Left renal pelvis (tissue), 4 donors: ENCODE results near the gene HDHD3. TPM values are rescaled to one million over a fixed set of nuclear protein-coding genes. Genes with fewer than 3 reads are reported as not detected.
"Not testable (repeated sequence)": the region's sequence is repeated elsewhere in the genome, so short reads cannot be mapped to it uniquely, and the experiment has no call there.

Source experiments
- DNase-seq, 4 donors: peaks; one replicate each; pipeline ENCODE4 v3.0.0-alpha.2; 2013; ENCODE audit warnings: low read depth in 4 of 4, low spot score in 3 of 4
- polyA plus RNA-seq, 4 donors: library from polyadenylated mRNA; unstranded; fragments of 120-200 nt; gene quantifications; one replicate each; pipeline ENCODE4 v1.2.1, GENCODE V29; 2013; ENCODE audit not compliant: insufficient read length in 4 of 4

HDHD3 gene
- polyA plus RNA-seq, 4 donors = 8.4 to 50.7 (median 28.4) TPM

DNA sequence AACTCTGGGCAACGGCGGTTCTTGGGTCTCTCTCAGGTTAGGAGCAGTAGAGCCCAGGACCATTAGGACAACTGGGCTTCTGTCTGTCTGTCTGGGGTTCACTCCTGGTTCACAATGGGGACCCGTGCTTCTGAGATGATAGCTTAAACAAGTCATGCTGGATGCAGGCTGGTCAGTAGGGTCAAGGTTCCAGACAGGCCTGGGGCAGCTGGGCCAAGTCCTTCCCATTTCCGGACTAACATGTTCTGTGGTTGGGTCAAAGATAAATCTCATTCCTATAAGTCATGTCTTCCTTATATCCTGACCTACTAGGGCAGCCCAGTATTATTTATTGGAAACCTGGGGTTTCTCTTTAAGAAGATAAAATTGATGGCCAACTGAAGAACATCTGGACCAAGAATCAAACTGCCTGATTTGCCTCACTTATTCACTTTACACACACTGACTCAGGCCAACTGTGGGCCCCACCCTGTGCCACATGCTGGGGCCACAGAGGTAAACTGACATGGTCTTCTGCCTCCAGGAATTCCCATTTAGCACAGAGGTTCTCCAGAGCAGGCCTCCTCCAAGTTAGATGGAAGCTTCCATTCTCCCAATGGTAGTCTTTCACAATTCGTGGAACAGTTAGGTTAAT lies 8.3 kb downstream of the HDHD3 start:
- no peak for DNase-seq

DNA sequence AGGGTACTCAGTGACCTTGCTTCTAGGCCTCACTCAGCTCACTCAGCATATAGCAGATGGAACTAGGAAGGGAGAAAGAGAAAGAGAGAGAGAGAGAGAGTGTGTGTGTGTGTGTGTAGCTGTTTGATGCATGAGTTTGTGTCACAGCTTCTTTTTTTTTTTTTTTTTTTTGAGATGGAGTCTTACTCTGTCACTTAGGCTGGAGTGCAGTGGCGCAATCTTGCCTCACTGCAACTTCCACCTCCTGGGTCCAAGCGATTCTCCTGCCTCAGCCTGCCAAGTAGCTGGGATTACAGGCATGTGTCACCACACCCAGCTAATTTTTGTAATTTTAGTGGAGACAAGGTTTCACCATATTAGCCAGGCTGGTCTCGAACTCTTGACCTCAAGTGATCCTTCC lies 11.1 kb downstream of the HDHD3 start:
- DNase-seq = not testable (repeated sequence)

DNA sequence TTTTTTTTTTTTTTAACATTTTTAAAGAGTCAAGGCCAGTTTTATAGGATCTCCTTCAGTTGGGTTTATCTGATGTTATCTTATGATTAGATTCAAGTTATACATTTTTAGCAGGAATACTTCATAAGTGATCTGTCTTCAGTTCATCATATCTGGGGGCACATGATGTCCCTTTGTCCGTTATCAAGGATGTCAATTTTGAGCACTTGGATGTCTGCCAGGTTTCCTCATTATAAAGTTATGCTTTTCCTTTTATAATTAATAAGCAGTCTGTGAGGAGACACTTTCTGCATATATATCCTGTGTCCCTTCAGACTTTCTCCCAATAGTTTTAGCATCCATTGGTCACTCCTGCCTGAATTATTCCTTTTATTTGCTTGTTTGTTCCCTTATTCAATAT lies 11.8 kb downstream of the HDHD3 start:
- DNase-seq = no peak

DNA sequence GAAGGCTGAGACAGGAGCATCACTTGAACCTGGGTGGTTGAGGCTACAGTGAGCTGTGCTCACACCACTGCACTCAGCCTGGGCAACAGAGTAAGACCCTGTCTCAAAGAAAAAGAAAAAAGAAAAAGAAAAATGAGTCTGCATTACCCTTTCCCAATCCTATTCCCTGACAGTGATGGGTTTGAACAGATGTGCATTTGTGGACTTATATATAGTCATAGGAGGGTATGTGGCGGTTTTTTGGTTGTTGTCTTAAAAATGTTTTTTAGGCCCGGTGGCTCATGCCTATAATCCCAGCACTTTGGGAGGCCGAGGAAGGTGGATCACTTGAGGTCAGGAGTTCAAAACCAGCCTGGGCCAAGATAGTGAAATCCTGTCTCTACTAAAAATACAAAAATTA lies 13.4 kb downstream of the HDHD3 start:
- DNase-seq = no peak

DNA sequence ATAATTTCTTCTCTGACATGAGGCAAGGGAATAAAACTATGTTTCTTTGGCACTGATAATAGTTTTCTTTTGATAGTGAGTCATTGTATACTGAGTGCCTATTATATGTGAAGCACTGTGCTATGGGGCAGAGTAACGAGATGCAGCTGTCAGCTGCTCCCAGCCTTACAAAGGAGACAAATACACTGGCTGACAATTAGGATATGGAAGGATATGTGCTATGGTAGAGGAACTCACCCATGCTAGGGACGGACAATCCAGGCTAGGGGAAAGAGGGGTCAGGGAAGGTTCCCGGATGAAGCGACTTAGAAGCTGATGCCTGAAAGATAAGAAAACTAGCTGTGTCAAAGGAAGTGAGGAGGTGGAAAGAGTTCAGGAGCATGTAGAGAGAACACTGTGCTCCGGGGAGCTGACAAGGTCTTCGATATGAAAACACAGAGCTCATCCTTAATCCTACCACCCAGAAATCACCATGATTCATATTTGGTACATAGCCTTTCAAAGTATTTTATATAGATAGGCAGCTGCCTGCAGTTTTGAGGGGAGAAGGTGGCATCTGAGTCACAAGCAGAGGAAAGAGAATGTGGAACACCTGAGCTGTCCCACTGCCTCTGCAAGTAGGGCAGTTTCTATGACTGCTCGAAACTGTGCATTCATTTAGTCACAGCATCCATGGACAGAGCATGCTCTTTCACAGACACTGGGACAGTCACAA lies 15.3 kb downstream of the HDHD3 start:
- no peak for DNase-seq

DNA sequence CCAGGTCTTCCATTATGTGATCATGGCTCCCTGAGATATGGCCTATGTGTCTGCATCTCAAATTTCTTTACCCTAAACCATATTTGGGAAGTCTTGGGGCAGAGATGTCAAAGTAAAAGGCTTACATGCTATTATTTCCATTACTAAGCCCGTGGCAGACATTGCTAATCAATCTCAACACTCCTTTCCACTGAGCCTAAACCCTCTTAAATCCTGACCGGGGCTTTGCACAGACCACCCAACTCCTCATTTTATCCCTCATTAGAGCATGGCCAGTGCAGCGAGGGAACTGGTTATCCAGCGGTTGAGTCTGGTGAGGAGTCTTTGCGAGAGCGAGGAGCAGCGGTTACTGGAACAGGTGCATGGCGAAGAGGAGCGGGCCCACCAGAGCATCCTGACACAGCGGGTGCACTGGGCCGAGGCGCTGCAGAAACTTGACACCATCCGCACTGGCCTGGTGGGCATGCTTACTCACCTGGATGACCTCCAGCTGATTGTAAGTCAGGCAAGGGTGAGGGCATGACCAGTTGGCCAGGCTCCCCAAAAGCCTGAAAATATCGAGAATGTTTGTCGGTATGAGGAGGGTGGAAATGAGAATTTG lies 16.4 kb downstream of the HDHD3 start:
- no peak for DNase-seq

DNA sequence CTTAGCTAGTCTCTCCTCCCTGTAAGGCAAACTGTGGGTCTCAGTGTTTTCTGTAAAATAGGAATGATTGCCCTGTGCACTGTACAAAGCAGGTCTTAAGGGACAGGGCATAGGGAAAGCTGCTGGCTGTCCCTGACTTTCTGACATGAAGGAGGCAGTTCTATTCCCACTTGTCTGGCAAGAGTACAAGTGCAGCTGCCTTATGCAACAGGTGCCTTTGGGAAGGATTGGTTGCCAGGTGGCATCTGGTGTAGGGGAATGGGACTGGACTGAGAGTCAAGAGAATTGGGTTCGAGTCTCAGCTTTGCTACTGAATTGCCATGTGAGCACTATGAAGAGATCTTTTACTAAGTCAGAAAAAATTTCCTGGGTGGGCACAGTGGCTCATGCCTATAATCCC lies 17.4 kb downstream of the HDHD3 start:
- DNase-seq = no peak

DNA sequence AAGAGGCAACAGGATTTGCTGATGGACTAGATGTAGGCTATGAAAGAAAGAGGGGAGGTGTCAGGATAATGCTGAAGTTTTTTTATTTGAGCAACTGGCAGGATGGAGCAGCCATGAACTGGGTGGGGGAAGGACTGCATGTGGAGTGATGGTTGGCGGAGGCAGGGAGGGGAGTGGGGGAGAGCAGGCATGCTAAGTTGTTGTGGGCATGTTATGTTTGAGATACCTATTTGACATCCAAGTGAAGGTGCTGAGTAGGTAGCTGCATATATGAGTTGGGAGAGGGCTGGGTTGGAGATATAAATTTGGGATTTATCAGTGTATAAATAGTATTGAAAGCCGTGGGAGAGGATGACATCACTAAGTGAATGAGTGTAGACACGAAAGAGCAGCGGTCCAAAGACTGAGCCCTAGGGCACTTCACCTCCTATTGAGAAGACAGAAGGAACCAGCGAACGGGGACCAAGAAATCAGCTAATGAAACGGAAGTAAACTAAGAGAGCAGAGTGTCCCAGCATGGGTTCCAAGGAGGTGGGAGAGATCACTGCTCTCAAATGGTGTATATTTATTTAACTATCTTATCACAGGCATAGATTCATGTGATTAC lies 20.0 kb downstream of the HDHD3 start:
- no peak for DNase-seq

DNA sequence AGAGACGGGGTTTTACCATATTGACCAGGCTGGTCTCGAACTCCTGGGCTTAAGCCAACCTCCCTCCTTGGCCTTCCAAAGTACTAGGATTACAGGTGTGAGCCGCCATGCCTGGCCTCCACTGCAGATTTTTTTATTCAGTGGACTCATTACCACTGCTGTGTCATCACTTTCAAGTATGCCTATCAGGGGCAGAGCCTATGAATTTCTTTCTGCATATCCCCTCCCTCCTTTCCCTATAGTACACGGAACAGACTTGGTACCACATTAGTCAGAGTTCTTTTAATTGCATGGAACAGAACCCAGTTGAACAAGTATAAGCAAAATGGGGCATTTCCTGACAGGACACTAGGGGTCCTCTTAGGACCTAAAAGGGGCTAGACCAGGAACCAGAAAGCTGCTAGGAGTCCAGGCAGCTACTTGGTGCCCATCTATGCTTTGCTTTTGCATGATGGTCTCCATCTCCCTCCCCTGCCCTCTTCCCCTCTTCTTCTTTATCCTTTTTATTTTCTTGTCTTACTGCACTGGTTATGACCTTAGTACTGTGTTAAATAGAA lies 21.7 kb downstream of the HDHD3 start:
- DNase-seq = no peak

DNA sequence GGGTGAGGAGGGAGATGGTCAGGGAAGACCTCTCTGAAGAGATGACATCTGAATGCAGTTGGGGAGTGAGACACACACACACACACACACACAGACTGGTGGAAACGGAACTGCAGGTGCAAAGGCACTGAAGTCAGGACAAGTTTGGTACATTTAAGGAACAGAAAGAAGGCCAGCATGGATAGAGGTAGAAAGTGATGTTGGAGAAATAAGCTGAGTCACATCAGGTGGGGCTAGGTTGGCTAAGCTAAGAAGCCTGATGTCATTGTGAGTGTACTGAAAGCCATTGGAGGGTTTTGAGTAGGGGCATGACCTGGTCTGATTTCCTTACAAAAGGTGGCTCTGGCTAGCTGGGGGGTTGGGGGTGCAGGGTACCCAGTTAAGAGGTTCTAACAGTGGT lies 24.4 kb downstream of the HDHD3 start:
- no peak for DNase-seq

DNA sequence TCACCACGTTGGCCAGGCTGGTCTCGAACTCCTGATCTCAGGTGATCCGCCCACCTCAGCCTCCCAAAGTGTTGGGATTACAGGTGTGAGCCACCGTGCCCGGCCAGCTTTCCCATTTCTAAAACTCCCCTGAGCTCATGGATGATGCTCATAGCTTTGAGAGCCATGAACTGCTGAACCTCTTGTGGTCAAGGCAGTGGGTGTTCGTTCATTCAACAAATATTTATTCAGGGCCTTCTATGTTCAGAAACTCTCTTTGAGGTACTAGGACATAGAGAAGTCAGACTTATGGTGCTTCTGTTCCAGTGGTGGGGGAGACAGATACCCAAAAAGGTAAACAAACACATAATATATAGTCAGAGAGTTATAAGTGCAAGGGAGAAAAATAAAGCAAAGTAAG lies 24.8 kb downstream of the HDHD3 start:
- DNase-seq = no peak

DNA sequence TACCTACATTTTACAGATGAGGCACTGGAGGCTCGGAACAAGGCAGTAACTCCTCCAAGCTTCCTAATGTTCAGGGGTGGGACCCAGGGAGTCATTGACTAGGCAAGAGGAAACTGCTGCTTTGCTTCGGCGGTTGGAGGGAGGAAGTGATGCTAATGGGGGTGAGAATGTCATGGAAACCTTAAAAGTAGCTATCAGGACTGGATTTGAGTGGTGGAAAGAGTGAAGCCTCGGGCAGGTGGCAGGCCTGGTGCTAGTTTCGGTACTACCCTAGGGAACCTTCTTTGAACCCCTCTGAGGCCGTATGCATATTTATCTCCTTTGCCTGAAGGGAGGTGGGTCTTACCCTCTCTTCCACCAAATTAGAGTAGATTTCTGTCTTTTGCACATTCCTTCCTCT lies 25.8 kb downstream of the HDHD3 start:
- DNase-seq = no peak

DNA sequence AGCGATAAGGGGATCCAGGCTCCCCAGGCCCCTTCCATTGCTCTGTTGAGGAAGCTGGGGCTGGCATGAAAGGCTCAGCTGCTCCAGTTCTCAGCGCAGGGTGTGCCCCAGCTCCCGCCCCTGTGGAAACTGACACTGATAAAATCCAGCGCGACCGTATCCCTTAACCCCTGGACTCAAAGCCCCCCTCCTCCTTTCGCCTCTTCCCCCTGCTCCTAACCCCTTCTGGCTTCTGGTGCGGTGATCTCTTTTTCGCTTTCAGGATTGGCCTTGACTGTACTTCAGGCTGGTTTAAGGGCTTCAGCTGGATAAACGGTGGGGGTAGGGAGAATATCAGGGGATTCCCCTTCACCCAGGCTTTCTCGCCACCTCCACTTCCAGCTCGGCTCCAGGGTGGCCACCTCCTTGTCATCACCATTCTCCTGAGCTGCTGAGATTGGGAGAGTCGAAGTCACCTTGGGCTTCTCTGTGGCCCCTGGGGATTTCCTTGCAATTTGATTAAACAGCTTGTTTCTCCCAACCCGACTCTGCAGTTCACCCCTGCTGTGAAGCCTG lies 26.6 kb downstream of the HDHD3 start:
- no peak for DNase-seq

DNA sequence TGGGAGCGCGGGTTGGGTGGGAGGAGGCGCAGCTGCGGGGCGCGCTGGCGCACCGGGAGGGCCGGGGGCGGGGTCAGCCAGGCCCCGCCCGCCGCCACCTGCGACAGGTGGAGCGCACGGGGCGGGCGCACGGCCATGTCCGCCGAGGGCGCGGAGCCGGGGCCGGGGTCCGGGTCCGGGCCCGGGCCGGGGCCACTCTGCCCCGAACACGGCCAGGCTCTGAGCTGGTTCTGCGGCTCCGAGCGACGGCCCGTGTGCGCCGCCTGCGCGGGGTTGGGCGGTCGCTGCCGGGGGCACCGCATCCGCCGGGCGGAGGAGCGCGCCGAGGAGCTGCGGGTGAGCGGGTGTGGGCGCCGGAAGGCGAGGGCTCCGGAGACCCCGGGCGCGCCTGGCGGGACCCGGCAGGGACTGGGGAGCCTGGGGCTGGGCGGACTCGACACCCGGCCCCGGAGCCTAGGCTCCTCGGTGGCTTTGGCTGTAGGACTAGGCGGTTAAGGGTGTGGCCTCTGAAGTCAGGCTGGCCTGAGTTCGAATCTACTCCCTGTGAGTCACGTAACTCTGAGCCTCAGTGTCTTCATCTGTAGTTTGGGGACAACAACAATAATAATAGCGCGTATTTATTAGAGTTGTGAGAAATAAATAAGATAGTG lies 27.2 kb downstream of the HDHD3 start, which contains the start of gene BSPRY:
Gene BSPRY (plus strand): TSS at position 97 of the 650 bp plus-strand sequence. CDS start 39 bp downstream, at position 136.
- no peak for DNase-seq

DNA sequence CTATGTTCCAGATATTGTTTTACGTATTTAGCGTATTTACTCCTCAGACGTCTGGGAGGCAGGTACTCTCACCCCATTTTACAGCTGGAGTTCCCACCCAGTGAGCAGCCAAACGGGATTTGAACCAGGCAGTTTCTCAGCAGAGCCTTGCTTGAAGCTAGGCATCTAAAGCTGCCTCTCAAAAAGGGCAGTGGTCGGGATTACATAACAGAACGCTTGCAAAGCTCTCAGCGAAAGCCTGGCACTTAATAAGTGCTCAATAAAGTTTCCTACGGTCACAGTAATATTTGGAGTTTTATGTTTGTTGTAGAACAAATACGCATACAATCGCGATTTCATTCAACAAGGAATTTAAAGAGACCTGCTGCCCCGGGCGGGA lies 27.7 kb downstream of the HDHD3 start:
- DNase-seq = no peak

DNA sequence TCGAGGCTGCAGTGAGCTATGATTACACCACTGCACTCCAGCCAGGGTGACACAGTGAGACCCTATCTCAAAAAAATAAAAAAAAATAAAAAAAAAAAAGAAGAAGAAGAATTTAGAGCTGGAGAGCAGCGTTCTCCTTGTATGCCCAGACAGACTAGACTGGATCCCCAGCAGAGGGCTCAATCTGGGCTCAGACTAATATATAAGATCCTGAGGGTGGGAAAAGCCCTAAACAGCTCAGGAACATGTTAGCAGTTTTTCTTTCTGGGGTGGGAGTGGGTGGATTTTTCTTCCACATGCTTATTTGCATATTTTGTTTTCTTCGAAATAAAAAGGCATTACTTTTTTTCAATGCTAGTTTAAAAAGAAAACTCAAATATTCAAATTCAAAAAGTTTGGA lies 28.3 kb downstream of the HDHD3 start:
- no peak for DNase-seq

DNA sequence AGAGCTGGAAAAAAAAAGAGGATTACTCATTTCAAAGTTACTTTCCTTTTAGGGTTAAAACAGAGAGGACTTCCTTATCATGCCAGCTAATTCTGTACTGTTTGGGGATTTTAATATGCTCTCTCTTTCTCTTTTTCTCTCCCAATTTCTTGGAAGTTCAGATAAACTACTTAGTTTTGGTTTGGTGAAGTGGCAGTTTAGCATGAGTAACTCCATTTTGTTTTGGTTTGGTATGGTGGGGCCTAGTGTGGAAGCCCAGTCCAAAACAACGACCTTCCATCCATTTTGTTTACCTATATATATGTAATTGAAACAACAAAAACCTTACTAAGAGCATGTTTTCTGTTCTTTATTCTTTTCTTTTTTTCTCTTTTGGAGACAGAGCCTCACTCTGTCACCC lies 31.1 kb downstream of the HDHD3 start:
- DNase-seq = no peak

DNA sequence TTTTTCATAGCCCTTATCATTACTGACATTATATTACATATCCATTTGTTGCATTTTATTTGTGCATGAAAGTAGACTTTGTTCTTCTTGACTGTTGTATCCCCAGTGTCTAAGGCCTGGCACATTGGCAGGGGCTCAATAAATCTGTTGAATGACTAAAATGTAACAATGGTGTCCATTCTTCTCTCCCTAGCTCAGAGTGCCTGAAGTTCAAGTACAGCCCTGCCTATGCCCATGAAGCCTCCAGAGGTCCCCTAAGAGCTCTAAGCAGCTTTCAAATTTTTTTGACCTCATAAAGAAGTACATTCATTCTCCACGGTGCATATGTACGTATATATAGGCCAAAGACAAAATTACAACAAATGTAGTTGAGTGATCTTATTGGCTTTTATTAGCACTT lies 31.6 kb downstream of the HDHD3 start:
- no peak for DNase-seq

DNA sequence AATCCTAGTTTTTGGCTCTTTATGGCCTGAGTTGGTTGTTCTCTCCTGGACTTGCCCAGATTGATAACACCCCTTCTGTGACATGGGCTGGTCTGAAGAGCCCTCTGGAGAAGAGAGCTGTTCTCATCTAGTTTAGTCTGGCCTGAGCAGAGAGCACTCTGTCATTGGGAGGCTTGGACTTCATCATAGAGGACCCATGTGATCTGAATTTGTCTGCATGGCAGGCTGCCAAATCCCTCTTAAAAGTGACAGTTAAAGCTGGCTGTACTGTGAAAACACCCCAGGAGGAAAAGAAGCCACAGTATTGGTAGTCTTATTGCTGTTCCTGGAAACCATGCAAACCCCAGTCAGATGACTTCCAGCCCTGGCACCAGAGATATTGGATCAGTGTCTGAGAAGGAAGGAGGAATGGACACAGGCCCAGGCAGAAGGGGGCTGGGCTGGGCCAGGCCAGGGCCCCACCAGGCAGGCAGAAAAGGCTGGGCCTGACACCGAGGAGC lies 33.0 kb downstream of the HDHD3 start:
- DNase-seq = peak; percentile 43 to 67 (median 66)

DNA sequence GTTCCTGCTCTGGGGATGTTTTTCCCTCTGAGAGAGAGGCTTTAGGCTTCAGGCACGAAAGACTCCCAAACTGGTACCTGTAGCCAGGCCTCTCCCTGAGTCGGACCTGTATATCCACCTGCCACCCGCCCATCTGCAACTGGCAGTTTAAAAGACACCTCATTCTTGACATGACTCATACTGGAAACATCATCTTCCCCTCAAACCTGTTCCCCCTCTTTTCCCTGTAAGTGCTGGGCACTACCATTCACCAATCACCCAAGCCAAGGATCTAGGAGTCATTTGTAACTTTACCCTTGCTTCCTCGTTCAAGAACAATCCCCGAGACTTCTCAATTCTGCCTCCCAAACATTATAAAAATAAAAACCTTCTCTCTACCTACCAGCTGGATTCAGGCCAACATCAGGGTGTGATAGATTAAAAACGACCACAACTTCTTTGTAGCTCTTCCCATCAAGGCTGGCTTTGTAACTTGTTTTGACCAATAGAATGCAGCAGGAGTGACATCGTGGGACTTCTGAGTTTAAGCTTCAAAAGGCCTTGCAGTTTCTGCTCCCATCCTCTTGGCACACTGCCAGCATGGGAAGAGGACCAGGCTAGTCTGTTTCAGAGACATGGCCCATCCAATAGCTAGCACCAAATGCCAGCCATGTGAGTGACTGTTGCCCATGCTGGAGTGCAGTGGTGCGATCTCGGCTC lies 34.9 kb downstream of the HDHD3 start:
- DNase-seq = no peak
